GM18868 (cell line): ENCODE measurements around the gene CTBP1.

Experiments
- ATAC-seq: cut with Tn5 transposase; IDR thresholded peaks from one replicate; pipeline ENCODE4 v1.9.1; 2021; ENCODE audit warnings: mild to moderate bottlenecking, moderate library complexity; ENCODE audit not compliant: unreplicated experiment

Gene CTBP1

GRCh38 chr4:1177274-1178141, 71.4 kb downstream of the CTBP1 start:
- ATAC-seq: no peak

- no peak for ATAC-seq
Measured at GRCh38 chr4:1176398-1177273, 72.3 kb downstream of the CTBP1 start.

GRCh38 chr4:1175635-1176229, 73.2 kb downstream of the CTBP1 start:
- ATAC-seq: no peak

- no peak for ATAC-seq
Measured at GRCh38 chr4:1174941-1175634, 73.8 kb downstream of the CTBP1 start.

- no peak for ATAC-seq
Measured at GRCh38 chr4:1172971-1173757, 75.8 kb downstream of the CTBP1 start.

- ATAC-seq: no peak
Measured at GRCh38 chr4:1172228-1172851, 76.6 kb downstream of the CTBP1 start, which contains the start of gene SPON2. TSS of gene SPON2 (minus strand) at chr4:1172583.

GRCh38 chr4:1171311-1172227, 77.4 kb downstream of the CTBP1 start:
- ATAC-seq: no peak

GRCh38 chr4:1170976-1171310, 78.0 kb downstream of the CTBP1 start:
- no peak for ATAC-seq

GRCh38 chr4:1170156-1170975, 78.6 kb downstream of the CTBP1 start:
- ATAC-seq: no peak

GRCh38 chr4:1169691-1170096, 79.2 kb downstream of the CTBP1 start:
- ATAC-seq: no peak

- no peak for ATAC-seq
Measured at GRCh38 chr4:1169171-1169671, 79.7 kb downstream of the CTBP1 start.

GRCh38 chr4:1168191-1169101, 80.5 kb downstream of the CTBP1 start:
- no peak for ATAC-seq

GRCh38 chr4:1167244-1167949, 81.5 kb downstream of the CTBP1 start:
- ATAC-seq: peak; percentile 67

- peak; percentile 3 for ATAC-seq
Measured at GRCh38 chr4:1166509-1167243, 82.3 kb downstream of the CTBP1 start.

GRCh38 chr4:1164956-1165545, 83.9 kb downstream of the CTBP1 start:
- no peak for ATAC-seq
